GM12878 (cell line): Measurements from ENCODE around the gene BEAN1. TPM values are rescaled to one million over a fixed set of nuclear protein-coding genes. Genes with fewer than 3 reads are reported as not detected.
A peak's percentile ranks its signal among the peaks of the same experiment; 100 is the strongest.

Source experiments
- ATAC-seq: fragments of 200-7000 bp; cut with Tn5 transposase; 3 replicates; pipeline ENCODE4 v1.9.1; 2020; ENCODE audit warnings: mild to moderate bottlenecking, moderate library complexity
- BruUV-seq: library from RNA; stranded (reverse); fragments of 400-500 nt; replicated peaks from 2 replicates; lab custom pipeline; 2021; lab: Mats Ljungman, UMichigan
- CTCF ChIA-PET: fragments of 300-600 bp; sonication (Branson Sonifier 250); formaldehyde crosslinking; extraction: SDS; loops from one replicate; lab custom pipeline; 2021; ENCODE audit warnings: inconsistent platforms; lab: Yijun Ruan, JAX
- POLR2A ChIA-PET: fragments of 350-600 bp; formaldehyde crosslinking; extraction: SDS; loops from one replicate; lab custom pipeline; 2021; ENCODE audit warnings: inconsistent platforms; lab: Charles Lee
- RAD21 ChIA-PET: fragments of 300-600 bp; sonication (Branson Sonifier 250); formaldehyde crosslinking; loops from one replicate; lab custom pipeline; 2023; ENCODE audit warnings: antibody characterized with exemption; ENCODE audit not compliant: unreplicated experiment; lab: Charles Lee
- SMC1A ChIA-PET: fragments of 300-600 bp; sonication (Branson Sonifier 250); formaldehyde crosslinking; loops from one replicate; lab custom pipeline; 2023; ENCODE audit not compliant: unreplicated experiment, uncharacterized antibody; lab: Charles Lee
- DNase-seq: peaks from one replicate; pipeline ENCODE4 v3.0.0-alpha.2; 2011; ENCODE audit warnings: low read depth, low spot score
- FAIRE-seq: peaks from 3 replicates; lab custom pipeline; 2011; peaks lifted over from hg19 to GRCh38; lab: Jason Lieb, UNC
- H2AFZ ChIP-seq: 2 replicates; pipeline ENCODE4 v1.6.0; 2011; ENCODE audit warnings: low read depth, low read length, control low read depth; ENCODE audit not compliant: control insufficient read depth
- H3K27ac ChIP-seq: 2 replicates; pipeline ENCODE4 v1.5.1; 2011; ENCODE audit warnings: control low read depth; ENCODE audit not compliant: control insufficient read depth, insufficient read depth
- H3K27me3 ChIP-seq, 2 experiments: replicated peaks in 1 of 2; 2 replicates each; pipeline versions ENCODE4 v1.6.0 to v1.6.1; 2011; ENCODE audit warnings: low read length in 1 of 2; ENCODE audit not compliant: control insufficient read depth in 2 of 2, insufficient read depth in 2 of 2
- H3K36me3 ChIP-seq, 2 experiments: 2 replicates each; pipeline ENCODE4 v1.5.1; 2011; ENCODE audit warnings: low read length in 1 of 2; ENCODE audit not compliant: control insufficient read depth in 2 of 2, insufficient read depth in 2 of 2
- H3K4me1 ChIP-seq: 2 replicates; pipeline ENCODE4 v1.6.1; 2011; ENCODE audit warnings: mild to moderate bottlenecking, low read length, moderate library complexity, mixed read lengths; ENCODE audit not compliant: control insufficient read depth, insufficient read depth
- H3K4me2 ChIP-seq: 2 replicates; pipeline ENCODE4 v1.6.0; 2011; ENCODE audit warnings: control low read depth; ENCODE audit not compliant: control insufficient read depth, insufficient read depth
- H3K4me3 ChIP-seq: fragments of 200-600 bp; sonication (generic); 2 replicates; pipeline ENCODE4 v1.5.1; 2016
- H3K79me2 ChIP-seq: 2 replicates; pipeline ENCODE4 v1.6.0; 2011; ENCODE audit warnings: low read length; ENCODE audit not compliant: control insufficient read depth, insufficient read depth
- H3K9ac ChIP-seq: 2 replicates; pipeline ENCODE4 v1.8.0; 2011; ENCODE audit warnings: low read length, control low read depth, mixed read lengths; ENCODE audit not compliant: control insufficient read depth, insufficient read depth
- H3K9me3 ChIP-seq: replicated peaks from 3 replicates; pipeline ENCODE4 v1.5.1; 2011; ENCODE audit warnings: mild to moderate bottlenecking, low read length; ENCODE audit not compliant: control insufficient read depth, insufficient read depth
- H4K20me1 ChIP-seq: 2 replicates; pipeline ENCODE4 v1.6.0; 2011; ENCODE audit not compliant: control insufficient read depth, insufficient read depth
- EZH2 ChIP-seq: IDR thresholded peaks from 2 replicates; pipeline ENCODE4 v1.6.1; 2012; ENCODE audit warnings: low read depth, mild to moderate bottlenecking, control low read depth, inconsistent platforms, low read length, borderline replicate concordance; ENCODE audit not compliant: control insufficient read depth
- FOXK2 ChIP-seq: fragments of 450-650 bp; IDR thresholded peaks from 2 replicates; pipeline ENCODE4 v1.6.1; 2017; ENCODE audit warnings: mild to moderate bottlenecking, moderate library complexity
- GATAD2B ChIP-seq: fragments of 450-650 bp; conservative IDR thresholded peaks from 2 replicates; pipeline ENCODE4 v1.6.1; 2017; ENCODE audit warnings: low read depth, mild to moderate bottlenecking, moderate library complexity
- HDAC2 ChIP-seq: fragments of 200-600 bp; sonication (generic); IDR thresholded peaks from 2 replicates; pipeline ENCODE4 v1.6.1; 2017
- IRF4 ChIP-seq: IDR thresholded peaks from 2 replicates; pipeline ENCODE4 v1.6.1; 2011; ENCODE audit warnings: low read depth, low read length
- SMAD5 ChIP-seq: IDR thresholded peaks from 2 replicates; pipeline ENCODE4 v1.6.1; 2016; ENCODE audit warnings: antibody characterized with exemption, low read depth
- SMARCA5 ChIP-seq: fragments of 450-650 bp; IDR thresholded peaks from 2 replicates; pipeline ENCODE4 v1.6.1; 2017; ENCODE audit warnings: mild to moderate bottlenecking
- TAF1 ChIP-seq: IDR thresholded peaks from 2 replicates; pipeline ENCODE4 v1.6.1; 2011; ENCODE audit warnings: mild to moderate bottlenecking, low read depth, low read length, borderline replicate concordance
- ZNF24 ChIP-seq: fragments of 450-650 bp; IDR thresholded peaks from 2 replicates; pipeline ENCODE4 v1.6.1; 2017; ENCODE audit warnings: antibody characterized with exemption, mild to moderate bottlenecking
- ZNF592 ChIP-seq: fragments of 450-650 bp; IDR thresholded peaks from 2 replicates; pipeline ENCODE4 v1.6.1; 2017; ENCODE audit warnings: mild to moderate bottlenecking, moderate library complexity
- WGBS: methylation state at CpG from one replicate; pipeline ENCODE4 v1.1.6; 2016; ENCODE audit warnings: low lambda C conversion rate; ENCODE audit not compliant: insufficient replicate concordance, insufficient coverage; ENCODE audit errors: missing lambda C conversion rate; 5-methylcytosine and 5-hydroxymethylcytosine counted together
- in situ Hi-C: fragments of 300-500 bp; cut with MboI; formaldehyde crosslinking; loops from 9 replicates; pipeline ENCODE4 v1.14.3; 2018; ENCODE audit warnings: mixed read lengths
- intact Hi-C: fragments of 100-400 bp; cut with micrococcal nuclease; formaldehyde crosslinking; loops from one replicate; pipeline ENCODE4 v1.14.2; 2022; ENCODE audit not compliant: unreplicated experiment
- polyA plus RNA-seq, 11 experiments: library from polyadenylated mRNA; depleted of rRNA in 4 of 11; unstranded in 6 of 11; stranded (reverse) in 5 of 11; fragments of >200 nt; fragmentation: Nextera tagmentation in 4 of 11; fragmentation: Illumina TruSeq in 1 of 11; extraction: Ambion mirVana in 4 of 11; extraction: Trizol in 1 of 11; gene quantifications; 1 replicate in 1 of 11; 2 replicates in 10 of 11; pipeline versions ENCODE4 v1.2.1 to v1.2.3, GENCODE V29; 2011 to 2016; ENCODE audit warnings: inconsistent platforms in 2 of 11, missing spikeins in 2 of 11, low read depth in 1 of 11
- total RNA-seq, 4 experiments: library from RNA; depleted of rRNA in 3 of 4; stranded (reverse); fragments of >200 nt in 3 of 4; fragmentation: Illumina TruSeq in 1 of 4; extraction: Trizol in 1 of 4; gene quantifications; 2 replicates each; pipeline versions ENCODE4 v1.2.1 to v1.2.3, GENCODE V29; 2013 to 2021
- TF ChIP-seq, protein P1 (sequence below): IDR thresholded peaks from 2 replicates; pipeline ENCODE4 v1.6.1; 2011; ENCODE audit warnings: low read depth, low read length, improper control_type of control experiment, borderline replicate concordance

Gene BEAN1
- total and polyA plus RNA-seq, 10 of the 15 experiments (the other 5 are each of a cell fraction or from before 2014, with no cell fraction given): not detected

GRCh38 chr16:66426112-66427035 is 721 bp upstream of the BEAN1 start:
- Histone ChIP-seq H4K20me1 (no peaks in the 10 kb centered on the region), H3K36me3 (no peaks in the 10 kb centered on the region), H3K4me1 (no peaks in the 10 kb centered on the region), H3K27me3 (peaks cover 28 to 35% of the 10 kb centered on the region in 2 experiments), H3K4me2 (no peak overlapping the region), H3K9ac (no peak overlapping the region), H3K27ac (no peak overlapping the region), H3K9me3 (no peaks in the 10 kb centered on the region), H3K79me2 (no peaks in the 10 kb centered on the region), H3K4me3 (no peak overlapping the region), H2AFZ (no peak overlapping the region)
- no TSS peak for BruUV-seq
- ATAC-seq: no peak
- POLR2A ChIA-PET: no interaction called here
- no peak for FAIRE-seq
- no peak for TF ChIP-seq IRF4
- TF ChIP-seq EZH2: 0 out of 2 replicates have a peak, but pooled peaks have one; percentile 42
- RAD21 ChIA-PET: no interaction called here
- intact Hi-C loops (no loop called here), in situ Hi-C loops (no loop called here)
- SMC1A ChIA-PET: no interaction called here
- CTCF ChIA-PET: no interaction called here
- no peak for DNase-seq
- 8% methylated on average over 39 of the region's 56 CpGs for WGBS

DNA sequence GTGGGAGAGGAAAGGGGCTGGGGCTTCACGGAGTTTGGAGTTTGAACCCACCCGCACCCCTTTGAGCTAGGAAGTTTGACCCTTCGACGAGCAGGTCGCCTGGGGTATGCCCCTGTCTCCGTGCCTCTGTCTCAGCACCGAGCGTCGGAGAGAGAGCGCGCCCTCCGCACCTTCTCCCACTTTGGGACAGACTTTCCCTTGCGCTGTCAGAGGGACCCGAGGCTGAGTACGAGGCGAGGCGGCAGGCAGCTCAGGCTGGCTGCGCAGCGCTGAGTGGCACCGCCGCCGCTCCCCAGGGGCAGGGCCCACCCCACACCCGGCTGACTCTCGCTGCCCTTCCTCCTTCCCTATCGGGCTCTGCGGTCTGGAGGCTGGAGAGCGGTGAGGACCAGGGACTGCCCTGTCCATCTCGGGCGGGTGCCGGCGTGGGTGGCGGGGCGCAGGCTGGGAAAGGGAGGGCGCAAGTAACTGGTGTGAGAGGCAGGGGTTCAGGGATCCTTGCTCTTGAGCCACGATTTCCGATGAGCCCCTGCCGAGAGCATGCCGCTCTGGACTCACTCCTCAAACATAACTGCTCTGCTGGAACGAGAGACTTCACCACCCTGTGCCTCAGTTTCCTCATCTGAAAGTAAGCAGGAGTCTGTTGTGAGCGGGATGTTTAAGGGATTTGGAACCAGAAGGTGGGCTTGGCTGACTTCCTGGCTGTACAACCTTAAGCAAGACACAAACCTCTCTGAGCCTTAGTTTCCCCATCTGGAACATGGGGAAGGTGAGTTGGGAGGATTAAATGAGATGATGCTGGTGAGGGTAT is 981 bp downstream of the BEAN1 start:
- Histone ChIP-seq H3K36me3 (no peaks in the 10 kb centered on the region), H3K27ac (no peak overlapping the region), H3K27me3 (peaks cover 28 to 38% of the 10 kb centered on the region in 2 experiments), H3K4me2 (no peak overlapping the region), H2AFZ (no peak overlapping the region), H4K20me1 (no peaks in the 10 kb centered on the region), H3K4me3 (no peak overlapping the region), H3K9ac (no peak overlapping the region), H3K79me2 (no peaks in the 10 kb centered on the region), H3K9me3 (no peaks in the 10 kb centered on the region), H3K4me1 (no peaks in the 10 kb centered on the region)
- ChIA-PET SMC1A (no interaction called here), POLR2A (no interaction called here), CTCF (no interaction called here), RAD21 (no interaction called here)
- WGBS: 8% methylated on average over 39 of the region's 40 CpGs
- intact Hi-C loops: no loop called here
- FAIRE-seq: no peak
- BruUV-seq: no TSS peak
- ATAC-seq: no peak
- in situ Hi-C loops: no loop called here
- DNase-seq: no peak
- TF ChIP-seq ZNF24 (no peak), SMARCA5 (no peak), GATAD2B (no peak), ZNF592 (no peak), SMAD5 (no peak), HDAC2 (no peak), FOXK2 (no peak), TAF1 (no peak)
- TF ChIP-seq, protein P1, sequence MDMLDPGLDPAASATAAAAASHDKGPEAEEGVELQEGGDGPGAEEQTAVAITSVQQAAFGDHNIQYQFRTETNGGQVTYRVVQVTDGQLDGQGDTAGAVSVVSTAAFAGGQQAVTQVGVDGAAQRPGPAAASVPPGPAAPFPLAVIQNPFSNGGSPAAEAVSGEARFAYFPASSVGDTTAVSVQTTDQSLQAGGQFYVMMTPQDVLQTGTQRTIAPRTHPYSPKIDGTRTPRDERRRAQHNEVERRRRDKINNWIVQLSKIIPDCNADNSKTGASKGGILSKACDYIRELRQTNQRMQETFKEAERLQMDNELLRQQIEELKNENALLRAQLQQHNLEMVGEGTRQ: no peak
